Ishikawa (cell line): ENCODE measurements around the gene NLGN1.

Source experiments
- CEBPB ChIP-seq: IDR thresholded peaks from 2 replicates; pipeline ENCODE4 v1.6.1; 2012
- CREB1 ChIP-seq: IDR thresholded peaks from 2 replicates; pipeline ENCODE4 v1.6.1; 2012; ENCODE audit warnings: low read depth
- EGR1 ChIP-seq: IDR thresholded peaks from 2 replicates; pipeline ENCODE4 v1.6.1; 2012
- EP300 ChIP-seq: IDR thresholded peaks from 2 replicates; pipeline ENCODE4 v1.6.1; 2012; ENCODE audit warnings: borderline replicate concordance
- FOXM1 ChIP-seq: IDR thresholded peaks from 2 replicates; pipeline ENCODE4 v1.6.1; 2012; ENCODE audit warnings: low read depth, borderline replicate concordance
- NFIC ChIP-seq: IDR thresholded peaks from 2 replicates; pipeline ENCODE4 v1.6.1; 2012
- RAD21 ChIP-seq: IDR thresholded peaks from 2 replicates; pipeline ENCODE4 v1.6.1; 2012; ENCODE audit warnings: low read depth
- REST ChIP-seq: IDR thresholded peaks from 2 replicates; pipeline ENCODE4 v1.6.1; 2012; ENCODE audit warnings: low read depth, mild to moderate bottlenecking
- TAF1 ChIP-seq: IDR thresholded peaks from 2 replicates; pipeline ENCODE4 v1.6.1; 2012; ENCODE audit warnings: low read depth, mild to moderate bottlenecking
- TEAD4 ChIP-seq: IDR thresholded peaks from 2 replicates; pipeline ENCODE4 v1.6.1; 2012
- USF1 ChIP-seq: IDR thresholded peaks from 2 replicates; pipeline ENCODE4 v1.6.1; 2012
- YY1 ChIP-seq: IDR thresholded peaks from 2 replicates; pipeline ENCODE4 v1.6.1; 2012; ENCODE audit warnings: low read depth
- ZBTB7A ChIP-seq: IDR thresholded peaks from 2 replicates; pipeline ENCODE4 v1.6.1; 2012; ENCODE audit warnings: low read depth

GRCh38 chr3:173659972-173660371 is 262.4 kb downstream of the NLGN1 start:
- TF ChIP-seq FOXM1 (no peak), RAD21 (no peak), NFIC (no peak), REST (no peak), EP300 (no peak), CEBPB (no peak), USF1 (no peak), YY1 (no peak), TAF1 (no peak), CREB1 (no peak), TEAD4 (no peak), ZBTB7A (no peak), EGR1 (no peak)
